Suprapubic skin (tissue), 3 donors: ENCODE measurements around the gene FGF18.

ENCODE experiments used
- POLR2A ChIP-seq, 2 donors: fragments of 450-650 bp; IDR thresholded peaks; one replicate each; pipeline ENCODE4 v1.6.1; 2017; ENCODE audit warnings: antibody characterized with exemption in 2 of 2, mild to moderate bottlenecking in 2 of 2, moderate library complexity in 2 of 2
- TF ChIP-seq, protein P1 (sequence below), 2 donors: fragments of 200-600 bp in 1 of 2; fragments of 450-650 bp in 1 of 2; sonication (generic) in 1 of 2; IDR thresholded peaks; one replicate each; pipeline ENCODE4 v1.5.1; 2016 to 2019; ENCODE audit warnings: antibody characterized with exemption in 2 of 2, mild to moderate bottlenecking in 1 of 2, moderate library complexity in 1 of 2

DNA sequence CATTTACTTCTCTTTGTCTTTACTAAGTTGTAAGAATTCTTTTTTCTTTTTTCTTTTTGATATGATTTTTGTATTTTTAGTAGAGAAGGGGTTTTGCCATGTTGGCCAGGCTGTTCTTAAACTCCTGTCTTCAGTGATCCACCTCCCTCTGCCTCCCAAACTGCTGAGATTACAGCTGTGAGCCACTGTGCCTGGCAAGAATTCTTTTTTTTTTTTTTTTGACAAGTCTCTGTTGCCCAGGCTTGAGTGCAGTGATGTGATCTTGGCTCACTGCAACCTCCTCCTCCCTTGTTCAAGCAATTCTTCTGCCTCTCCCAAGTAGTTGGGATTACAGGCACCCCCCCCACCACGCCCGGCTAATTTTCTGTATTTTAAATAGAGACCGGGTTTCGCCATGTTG lies 21.8 kb upstream of the FGF18 start:
- TF ChIP-seq, protein P1, sequence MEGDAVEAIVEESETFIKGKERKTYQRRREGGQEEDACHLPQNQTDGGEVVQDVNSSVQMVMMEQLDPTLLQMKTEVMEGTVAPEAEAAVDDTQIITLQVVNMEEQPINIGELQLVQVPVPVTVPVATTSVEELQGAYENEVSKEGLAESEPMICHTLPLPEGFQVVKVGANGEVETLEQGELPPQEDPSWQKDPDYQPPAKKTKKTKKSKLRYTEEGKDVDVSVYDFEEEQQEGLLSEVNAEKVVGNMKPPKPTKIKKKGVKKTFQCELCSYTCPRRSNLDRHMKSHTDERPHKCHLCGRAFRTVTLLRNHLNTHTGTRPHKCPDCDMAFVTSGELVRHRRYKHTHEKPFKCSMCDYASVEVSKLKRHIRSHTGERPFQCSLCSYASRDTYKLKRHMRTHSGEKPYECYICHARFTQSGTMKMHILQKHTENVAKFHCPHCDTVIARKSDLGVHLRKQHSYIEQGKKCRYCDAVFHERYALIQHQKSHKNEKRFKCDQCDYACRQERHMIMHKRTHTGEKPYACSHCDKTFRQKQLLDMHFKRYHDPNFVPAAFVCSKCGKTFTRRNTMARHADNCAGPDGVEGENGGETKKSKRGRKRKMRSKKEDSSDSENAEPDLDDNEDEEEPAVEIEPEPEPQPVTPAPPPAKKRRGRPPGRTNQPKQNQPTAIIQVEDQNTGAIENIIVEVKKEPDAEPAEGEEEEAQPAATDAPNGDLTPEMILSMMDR (IDR thresholded peaks at IDR 0.05): no peak
- no peak for TF ChIP-seq POLR2A (IDR thresholded peaks at IDR 0.05)
